Testis (tissue), 3 donors: Measurements from ENCODE around the gene CSRP1. TPM values are rescaled to one million over a fixed set of nuclear protein-coding genes. Genes with fewer than 3 reads are reported as not detected.

Experiments used
- DNase-seq: peaks from one replicate; pipeline ENCODE4 v3.0.0-alpha.2; 2019
- H3K27ac ChIP-seq, 2 donors: fragments of 200-600 bp; sonication (generic); one replicate each; pipeline ENCODE4 v1.5.1; 2019
- H3K27me3 ChIP-seq: fragments of 200-600 bp; sonication (generic); one replicate; pipeline ENCODE4 v1.5.1; 2019
- H3K36me3 ChIP-seq: fragments of 200-600 bp; sonication (generic); one replicate; pipeline ENCODE4 v1.5.1; 2017; ENCODE audit warnings: low read depth; ENCODE audit errors: missing control alignments
- H3K4me1 ChIP-seq: fragments of 200-600 bp; sonication (generic); one replicate; pipeline ENCODE4 v1.5.1; 2019
- H3K4me3 ChIP-seq, 2 donors: fragments of 200-600 bp; sonication (generic); one replicate each; pipeline ENCODE4 v1.5.1; 2017 to 2019
- H3K9me3 ChIP-seq: fragments of 200-600 bp; sonication (generic); one replicate; pipeline ENCODE4 v1.5.1; 2017
- CTCF ChIP-seq, 3 experiments: fragments of 450-650 bp in 2 of 3; fragments of 200-600 bp in 1 of 3; sonication (generic) in 1 of 3; IDR thresholded peaks; one replicate each; pipeline ENCODE4 v1.5.1; 2016 to 2019; ENCODE audit warnings: antibody characterized with exemption in 3 of 3, mild to moderate bottlenecking in 2 of 3, moderate library complexity in 1 of 3
- POLR2A ChIP-seq: fragments of 450-650 bp; IDR thresholded peaks from one replicate; pipeline ENCODE4 v1.6.1; 2017; ENCODE audit warnings: antibody characterized with exemption, mild to moderate bottlenecking, moderate library complexity
- WGBS, 2 donors: methylation state at CpG; one replicate each; pipeline ENCODE4 v1.1.5; 2018; 5-methylcytosine and 5-hydroxymethylcytosine counted together
- intact Hi-C: fragments of 100-400 bp; cut with DNase I; formaldehyde crosslinking; loops from one replicate; pipeline ENCODE4 v1.15.1; 2023; ENCODE audit warnings: low total_unique reads
- polyA plus RNA-seq: library from polyadenylated mRNA; stranded (reverse); fragments of 350-450 nt; fragmentation: Illumina TruSeq; extraction: RNeasy Lipid Tissue Mini Kit (QIAGEN cat#74804); gene quantifications from one replicate; pipeline ENCODE4 v1.2.3, GENCODE V29; 2014; ENCODE audit warnings: low read depth, low replicate concordance; ENCODE audit not compliant: insufficient read depth
- total RNA-seq, 2 donors: library from RNA; depleted of rRNA; stranded (reverse); fragments of >200 nt; gene quantifications; one replicate each; pipeline ENCODE4 v1.2.3, GENCODE V29; 2016

Gene CSRP1
- total and polyA plus RNA-seq, 3 donors from 2014 or later, result 103 to 217 (median 123) TPM

DNA sequence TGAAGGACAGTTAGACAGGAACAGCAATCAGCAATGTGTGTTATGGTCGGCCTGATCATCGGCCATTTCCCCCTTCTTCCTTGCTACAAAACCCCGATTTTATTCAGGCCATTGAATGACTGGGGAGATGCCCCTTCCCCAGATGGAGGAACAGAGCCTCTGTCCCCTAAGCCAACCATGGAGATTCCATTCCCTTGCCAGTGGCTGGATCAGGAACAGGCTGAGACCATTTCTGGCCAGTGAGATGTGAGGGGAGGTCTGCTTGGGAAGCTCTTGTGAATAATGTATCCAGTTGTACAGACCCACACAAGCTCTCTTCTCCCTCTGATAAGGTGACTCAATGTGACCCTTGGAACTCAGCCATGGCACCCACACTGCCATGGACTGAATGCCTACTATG, 7.7 kb downstream of the CSRP1 start:
- no peak for DNase-seq
- WGBS, 2 donors, result 86 to 89% methylated on average over 3 of the region's 3 CpGs
- H3K9me3 ChIP-seq, result no peaks in the 10 kb centered on the region
- H3K27ac ChIP-seq, result peak overlapping the region in 1 of 2 donors; percentile 78
- no peaks in the 10 kb centered on the region for H3K27me3 ChIP-seq
- H3K4me1 ChIP-seq, result peaks cover 41% of the 10 kb centered on the region
- H3K36me3 ChIP-seq, result no peaks in the 10 kb centered on the region
- intact Hi-C loops, result no loop called here
- H3K4me3 ChIP-seq, result no peak overlapping the region
- TF ChIP-seq CTCF (IDR thresholded peaks at IDR 0.05) (no peak), POLR2A (no peak)

- no peak for DNase-seq
- H3K36me3 ChIP-seq, result no peaks in the 10 kb centered on the region
- TF ChIP-seq POLR2A, result no peak
- no peak for TF ChIP-seq CTCF (IDR thresholded peaks at IDR 0.05)
- H3K4me3 ChIP-seq, result no peak overlapping the region
- H3K4me1 ChIP-seq, result peaks cover 45% of the 10 kb centered on the region
- H3K27me3 ChIP-seq, result no peaks in the 10 kb centered on the region
- WGBS, 2 donors, result 86 to 93% methylated on average over 5 to 8 of the region's 8 CpGs
- intact Hi-C loops, result no loop called here
- no peak overlapping the region for H3K27ac ChIP-seq
- H3K9me3 ChIP-seq, result no peaks in the 10 kb centered on the region
These were observed 8.3 kb downstream of the CSRP1 start for GRCh38 chr1:201498621-201499020.

GRCh38 chr1:201497935-201498509, 8.9 kb downstream of the CSRP1 start:
- peaks cover 45% of the 10 kb centered on the region for H3K4me1 ChIP-seq
- H3K27ac ChIP-seq, result no peak overlapping the region
- intact Hi-C loops, result no loop called here
- TF ChIP-seq POLR2A, result no peak
- TF ChIP-seq CTCF (IDR thresholded peaks at IDR 0.05), result no peak
- no peaks in the 10 kb centered on the region for H3K9me3 ChIP-seq
- no peaks in the 10 kb centered on the region for H3K27me3 ChIP-seq
- WGBS, 2 donors, result 84 to 89% methylated on average over 16 of the region's 16 CpGs
- H3K4me3 ChIP-seq, result no peak overlapping the region
- H3K36me3 ChIP-seq, result no peaks in the 10 kb centered on the region
- DNase-seq, result no peak

DNA sequence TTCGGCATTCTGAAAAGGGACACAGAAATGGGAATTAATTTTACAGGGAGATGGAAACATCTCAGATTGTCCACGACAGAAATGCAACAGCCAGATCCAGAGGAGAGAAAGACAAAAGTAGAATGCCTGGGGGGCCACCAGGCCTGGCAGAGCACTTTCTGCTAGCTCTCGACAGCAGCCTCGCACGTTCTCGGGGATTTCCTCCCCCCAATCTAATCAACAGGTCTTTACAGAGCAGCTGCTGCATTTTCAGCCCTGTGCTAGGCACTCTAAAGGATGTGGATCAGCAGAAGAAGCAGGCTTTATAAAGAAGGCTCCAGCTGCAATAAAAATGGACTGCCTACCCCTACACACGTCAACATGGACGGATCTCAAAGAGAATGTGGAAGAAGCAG, 10.6 kb downstream of the CSRP1 start:
- no peaks in the 10 kb centered on the region for H3K27me3 ChIP-seq
- H3K27ac ChIP-seq, result peak overlapping the region; percentile 60 to 79
- TF ChIP-seq CTCF (IDR thresholded peaks at IDR 0.05), result no peak
- no peak for TF ChIP-seq POLR2A
- no peaks in the 10 kb centered on the region for H3K9me3 ChIP-seq
- no peaks in the 10 kb centered on the region for H3K36me3 ChIP-seq
- intact Hi-C loops, result no loop called here
- no peak overlapping the region for H3K4me3 ChIP-seq
- 51 to 55% methylated on average over 8 of the region's 8 CpGs for WGBS, 2 donors
- H3K4me1 ChIP-seq, result peaks cover 51% of the 10 kb centered on the region
- DNase-seq, result no peak
